Naive thymus-derived CD4-positive, alpha-beta T cell (primary cell): ENCODE measurements around the gene ADAMTS17. TPM values are rescaled to one million over a fixed set of nuclear protein-coding genes. Genes with fewer than 3 reads are reported as not detected.

Experiments
- ATAC-seq: fragments of 150-1000 bp; cut with Tn5 transposase; 2 replicates; pipeline ENCODE4 v1.10.0; 2021; ENCODE audit warnings: mild to moderate bottlenecking, moderate library complexity
- CTCF ChIA-PET: fragments of 350-600 bp; sonication (Branson Sonifier 250); formaldehyde crosslinking; loops from one replicate; lab custom pipeline; 2021; ENCODE audit warnings: antibody characterized with exemption; lab: Charles Lee
- POLR2A ChIA-PET: fragments of 350-600 bp; sonication (Branson Sonifier 250); formaldehyde crosslinking; loops from one replicate; lab custom pipeline; 2021; ENCODE audit warnings: antibody characterized with exemption, inconsistent platforms; lab: Charles Lee
- DNase-seq, 9 donors: peaks; one replicate each; pipeline versions ENCODE4 v3.0.0 to v3.0.0-alpha.2; 2020 to 2022; ENCODE audit warnings: mixed read lengths in 1 of 9
- H3K27ac ChIP-seq: one replicate; pipeline ENCODE4 v1.7.0; 2013; ENCODE audit warnings: mild to moderate bottlenecking, low read depth, low read length, moderate library complexity
- H3K27me3 ChIP-seq, 2 donors: one replicate each; pipeline ENCODE4 v1.7.0; 2013; ENCODE audit warnings: low read length in 2 of 2, mild to moderate bottlenecking in 2 of 2, moderate library complexity in 2 of 2; ENCODE audit not compliant: control insufficient read depth in 2 of 2, insufficient read depth in 2 of 2
- H3K36me3 ChIP-seq, 3 experiments: 1 replicate in 2 of 3; 2 replicates in 1 of 3; pipeline ENCODE4 v1.7.0; 2013; ENCODE audit warnings: low read length in 3 of 3, mild to moderate bottlenecking in 3 of 3, moderate library complexity in 1 of 3; ENCODE audit not compliant: insufficient read depth in 3 of 3, control insufficient read depth in 2 of 3
- H3K4me1 ChIP-seq, 2 donors: one replicate each; pipeline ENCODE4 v1.7.0; 2013; ENCODE audit warnings: low read length in 2 of 2, mild to moderate bottlenecking in 2 of 2, moderate library complexity in 1 of 2; ENCODE audit not compliant: control insufficient read depth in 2 of 2, insufficient read depth in 2 of 2
- H3K4me3 ChIP-seq: 2 replicates; pipeline ENCODE4 v1.7.0; 2013; ENCODE audit warnings: mild to moderate bottlenecking, low read length
- H3K9me3 ChIP-seq, 3 experiments: 1 replicate in 2 of 3; 2 replicates in 1 of 3; pipeline ENCODE4 v1.7.0; 2013; ENCODE audit warnings: low read length in 3 of 3; ENCODE audit not compliant: control insufficient read depth in 2 of 3
- H3K27ac Mint-ChIP-seq, 9 donors: one replicate each; pipeline ENCODE4 v1.8.0; 2020 to 2022; ENCODE audit warnings: mixed read lengths in 9 of 9, mild to moderate bottlenecking in 8 of 9, moderate library complexity in 5 of 9, inconsistent platforms in 2 of 9
- H3K27me3 Mint-ChIP-seq, 5 donors: one replicate each; pipeline ENCODE4 v1.8.0; 2021 to 2022; ENCODE audit warnings: mixed read lengths in 5 of 5, mild to moderate bottlenecking in 1 of 5
- H3K36me3 Mint-ChIP-seq, 5 donors: one replicate each; pipeline ENCODE4 v1.8.0; 2020 to 2022; ENCODE audit warnings: mixed read lengths in 5 of 5, mild to moderate bottlenecking in 3 of 5, inconsistent platforms in 1 of 5
- H3K4me1 Mint-ChIP-seq, 7 donors: one replicate each; pipeline ENCODE4 v1.8.0; 2020 to 2022; ENCODE audit warnings: mixed read lengths in 7 of 7, mild to moderate bottlenecking in 3 of 7, inconsistent platforms in 1 of 7
- H3K4me3 Mint-ChIP-seq, 10 donors: one replicate each; pipeline ENCODE4 v1.8.0; 2020 to 2022; ENCODE audit warnings: mild to moderate bottlenecking in 10 of 10, mixed read lengths in 10 of 10, moderate library complexity in 6 of 10, inconsistent platforms in 2 of 10
- H3K9me3 Mint-ChIP-seq, 11 donors: one replicate each; pipeline ENCODE4 v1.8.0; 2020 to 2022; ENCODE audit warnings: mixed read lengths in 11 of 11, mild to moderate bottlenecking in 4 of 11, inconsistent platforms in 1 of 11, moderate library complexity in 1 of 11
- intact Hi-C, 2 donors: fragments of 100-400 bp; cut with micrococcal nuclease; formaldehyde crosslinking; loops; one replicate each; pipeline ENCODE4 v1.15.1; 2023
- polyA plus RNA-seq, 2 donors: library from polyadenylated mRNA; unstranded; fragments of 300-500 nt; fragmentation: Illumina TruSeq; gene quantifications; one replicate each; pipeline ENCODE4 v1.2.3, GENCODE V29; 2021
- total RNA-seq, 6 experiments: library from RNA in 5 of 6; stranded (reverse) in 5 of 6; gene quantifications; 1 replicate in 5 of 6; 2 replicates in 1 of 6; pipeline ENCODE4 v1.2.3 and lab custom pipeline; 2021 to 2026

Gene ADAMTS17
- total and polyA plus RNA-seq, 7 experiments from 2014 or later: 1.5 to 13.5 (median 3.2) TPM

GRCh38 chr15:100160953-100161352 lies 180.8 kb downstream of the ADAMTS17 start:
- Histone ChIP-seq H3K4me3 (no peak overlapping the region), H3K27me3 (no peaks in the 10 kb centered on the region), H3K27ac (no peak overlapping the region), H3K9me3 (no peaks in the 10 kb centered on the region), H3K36me3 (no peaks in the 10 kb centered on the region), H3K4me1 (no peaks in the 10 kb centered on the region)
- H3K9me3 Mint-ChIP-seq: no peaks in the 10 kb centered on the region
- H3K4me1 Mint-ChIP-seq: no peaks in the 10 kb centered on the region
- peaks cover 0 to 15% (median 0%) of the 10 kb centered on the region in 5 donors for H3K36me3 Mint-ChIP-seq
- intact Hi-C loops: no loop called here
- ATAC-seq (no peak), DNase-seq (no peak)
- peaks cover 0 to 6% (median 0%) of the 10 kb centered on the region in 5 donors for H3K27me3 Mint-ChIP-seq
- POLR2A ChIA-PET: no interaction called here
- CTCF ChIA-PET: no interaction called here
- no peak overlapping the region for H3K4me3 Mint-ChIP-seq
- H3K27ac Mint-ChIP-seq: no peak overlapping the region

- intact Hi-C loops: no loop called here
- H3K36me3 ChIP-seq: peaks cover 0 to 6% (median 0%) of the 10 kb centered on the region in 3 experiments
- no peaks in the 10 kb centered on the region for H3K4me1 Mint-ChIP-seq
- no peaks in the 10 kb centered on the region for H3K9me3 ChIP-seq
- no peak overlapping the region for H3K4me3 Mint-ChIP-seq
- H3K27me3 Mint-ChIP-seq: peaks cover 0 to 4% (median 0%) of the 10 kb centered on the region in 5 donors
- ChIA-PET CTCF (no interaction called here), POLR2A (no interaction called here)
- no peaks in the 10 kb centered on the region for H3K9me3 Mint-ChIP-seq
- DNase-seq (no peak), ATAC-seq (no peak)
- peaks cover 0 to 24% (median 0%) of the 10 kb centered on the region in 5 donors for H3K36me3 Mint-ChIP-seq
- H3K27me3 ChIP-seq: no peaks in the 10 kb centered on the region
- no peak overlapping the region for H3K27ac ChIP-seq
- no peaks in the 10 kb centered on the region for H3K4me1 ChIP-seq
- H3K4me3 ChIP-seq: no peak overlapping the region
- no peak overlapping the region for H3K27ac Mint-ChIP-seq
These were observed 182.3 kb downstream of the ADAMTS17 start for GRCh38 chr15:100159436-100159835.

GRCh38 chr15:100158356-100158755 lies 183.4 kb downstream of the ADAMTS17 start:
- POLR2A ChIA-PET: no interaction called here
- Mint-ChIP-seq H3K36me3 (peaks cover 0 to 30% (median 6%) of the 10 kb centered on the region in 5 donors), H3K4me3 (no peak overlapping the region), H3K27me3 (peaks cover 0 to 2% (median 0%) of the 10 kb centered on the region in 5 donors), H3K4me1 (no peaks in the 10 kb centered on the region), H3K9me3 (no peaks in the 10 kb centered on the region), H3K27ac (no peak overlapping the region)
- ATAC-seq (no peak), DNase-seq (no peak)
- Histone ChIP-seq H3K36me3 (peaks cover 0 to 6% (median 0%) of the 10 kb centered on the region in 3 experiments), H3K27me3 (no peaks in the 10 kb centered on the region), H3K9me3 (no peaks in the 10 kb centered on the region), H3K4me1 (no peaks in the 10 kb centered on the region), H3K27ac (no peak overlapping the region), H3K4me3 (no peak overlapping the region)
- CTCF ChIA-PET: interaction anchor here (0.7 kb wide), 1 partner anchor 347 kb away, joined by 3 read pairs; no protein-coding TSS in a partner anchor
- intact Hi-C loops: no loop called here

- no peak overlapping the region for H3K4me3 Mint-ChIP-seq
- ChIA-PET CTCF (no interaction called here), POLR2A (no interaction called here)
- DNase-seq (no peak), ATAC-seq (no peak)
- H3K9me3 ChIP-seq: no peaks in the 10 kb centered on the region
- no peaks in the 10 kb centered on the region for H3K9me3 Mint-ChIP-seq
- no peaks in the 10 kb centered on the region for H3K4me1 ChIP-seq
- peaks cover 0 to 6% (median 0%) of the 10 kb centered on the region in 3 experiments for H3K36me3 ChIP-seq
- no peaks in the 10 kb centered on the region for H3K27me3 ChIP-seq
- no peak overlapping the region for H3K27ac ChIP-seq
- H3K27ac Mint-ChIP-seq: no peak overlapping the region
- peaks cover 0 to 50% (median 26%) of the 10 kb centered on the region in 5 donors for H3K36me3 Mint-ChIP-seq
- intact Hi-C loops: no loop called here
- H3K4me1 Mint-ChIP-seq: no peaks in the 10 kb centered on the region
- H3K4me3 ChIP-seq: no peak overlapping the region
- peaks cover 0 to 2% (median 0%) of the 10 kb centered on the region in 5 donors for H3K27me3 Mint-ChIP-seq
These were observed 185.6 kb downstream of the ADAMTS17 start for GRCh38 chr15:100156201-100156600.

- H3K9me3 Mint-ChIP-seq: peaks cover 4 to 15% (median 9%) of the 10 kb centered on the region in 11 donors
- H3K36me3 Mint-ChIP-seq: peaks cover 0 to 66% (median 42%) of the 10 kb centered on the region in 5 donors
- H3K27me3 Mint-ChIP-seq: peaks cover 0 to 2% (median 0%) of the 10 kb centered on the region in 5 donors
- H3K27ac Mint-ChIP-seq: no peak overlapping the region
- peaks cover 0 to 19% (median 0%) of the 10 kb centered on the region in 3 experiments for H3K36me3 ChIP-seq
- POLR2A ChIA-PET: no interaction called here
- CTCF ChIA-PET: no interaction called here
- H3K4me3 Mint-ChIP-seq: no peak overlapping the region
- no peak for ATAC-seq
- no peaks in the 10 kb centered on the region for H3K4me1 Mint-ChIP-seq
- H3K27ac ChIP-seq: no peak overlapping the region
- H3K9me3 ChIP-seq: peaks cover 0 to 1% (median 0%) of the 10 kb centered on the region in 3 experiments
- H3K4me1 ChIP-seq: no peaks in the 10 kb centered on the region
- no peaks in the 10 kb centered on the region for H3K27me3 ChIP-seq
- intact Hi-C loops: no loop called here
- no peak for DNase-seq
- H3K4me3 ChIP-seq: no peak overlapping the region
These were observed 187.4 kb downstream of the ADAMTS17 start for GRCh38 chr15:100154338-100154737.

GRCh38 chr15:100152463-100152862 lies 189.3 kb downstream of the ADAMTS17 start:
- no peaks in the 10 kb centered on the region for H3K4me1 Mint-ChIP-seq
- DNase-seq (no peak), ATAC-seq (no peak)
- ChIA-PET CTCF (no interaction called here), POLR2A (no interaction called here)
- intact Hi-C loops: no loop called here
- Histone ChIP-seq H3K27ac (no peak overlapping the region), H3K4me1 (no peaks in the 10 kb centered on the region), H3K4me3 (no peak overlapping the region), H3K9me3 (peaks cover 0 to 18% (median 4%) of the 10 kb centered on the region in 3 experiments), H3K36me3 (peaks cover 0 to 19% (median 0%) of the 10 kb centered on the region in 3 experiments), H3K27me3 (no peaks in the 10 kb centered on the region)
- H3K36me3 Mint-ChIP-seq: peaks cover 0 to 78% (median 61%) of the 10 kb centered on the region in 5 donors
- no peak overlapping the region for H3K4me3 Mint-ChIP-seq
- peaks cover 10 to 33% (median 25%) of the 10 kb centered on the region in 11 donors for H3K9me3 Mint-ChIP-seq
- no peak overlapping the region for H3K27ac Mint-ChIP-seq
- H3K27me3 Mint-ChIP-seq: no peaks in the 10 kb centered on the region

GRCh38 chr15:100150906-100151305 lies 190.9 kb downstream of the ADAMTS17 start:
- Mint-ChIP-seq H3K27ac (peak overlapping the region in 1 of 9 donors; percentile 62), H3K9me3 (peaks cover 11 to 48% (median 29%) of the 10 kb centered on the region in 11 donors), H3K4me3 (no peak overlapping the region)

More at GRCh38 chr15:100150906-100151305, 190.9 kb downstream of the ADAMTS17 start:
- Histone ChIP-seq H3K36me3 (peaks cover 0 to 22% (median 0%) of the 10 kb centered on the region in 3 experiments), H3K4me3 (no peak overlapping the region), H3K27ac (no peak overlapping the region), H3K27me3 (no peaks in the 10 kb centered on the region), H3K4me1 (no peaks in the 10 kb centered on the region), H3K9me3 (peaks cover 0 to 23% (median 8%) of the 10 kb centered on the region in 3 experiments)
- no peaks in the 10 kb centered on the region for H3K27me3 Mint-ChIP-seq
- POLR2A ChIA-PET: no interaction called here
- intact Hi-C loops: no loop called here
- peaks cover 0 to 80% (median 69%) of the 10 kb centered on the region in 5 donors for H3K36me3 Mint-ChIP-seq
- ATAC-seq (no peak), DNase-seq (no peak)
- CTCF ChIA-PET: no interaction called here
- H3K4me1 Mint-ChIP-seq: no peaks in the 10 kb centered on the region
